ENCODE results near the gene CACHD1.

The CACHD1 gene

GRCh38 chr1:64616039-64616438 lies 146.1 kb downstream of the CACHD1 start:
- H3K27me3 ChIP-seq (ENCODE audit: control insufficient read depth in 5 of 5, insufficient read depth in 4 of 5, low read length in 5 of 5): no peaks in the 10 kb centered on the region
- peaks cover 0 to 5% (median 4%) of the 10 kb centered on the region in 5 donors for H3K36me3 ChIP-seq (ENCODE audit: control insufficient read depth in 5 of 5, insufficient read depth in 5 of 5, low read length in 5 of 5)
- H3K4me3 ChIP-seq (ENCODE audit: low read depth in 1 of 5, low read length in 5 of 5): no peak overlapping the region
- H3K4me1 ChIP-seq (ENCODE audit: control insufficient read depth in 5 of 5, insufficient read depth in 5 of 5, low read length in 5 of 5): no peaks in the 10 kb centered on the region
- H3K27ac ChIP-seq (ENCODE audit: low read depth, low read length): no peak overlapping the region
- H3K9me3 ChIP-seq (ENCODE audit: control insufficient read depth in 5 of 5, low read length in 5 of 5): no peaks in the 10 kb centered on the region
- H3K9ac ChIP-seq (ENCODE audit: low read length in 5 of 5): no peak overlapping the region

DNA sequence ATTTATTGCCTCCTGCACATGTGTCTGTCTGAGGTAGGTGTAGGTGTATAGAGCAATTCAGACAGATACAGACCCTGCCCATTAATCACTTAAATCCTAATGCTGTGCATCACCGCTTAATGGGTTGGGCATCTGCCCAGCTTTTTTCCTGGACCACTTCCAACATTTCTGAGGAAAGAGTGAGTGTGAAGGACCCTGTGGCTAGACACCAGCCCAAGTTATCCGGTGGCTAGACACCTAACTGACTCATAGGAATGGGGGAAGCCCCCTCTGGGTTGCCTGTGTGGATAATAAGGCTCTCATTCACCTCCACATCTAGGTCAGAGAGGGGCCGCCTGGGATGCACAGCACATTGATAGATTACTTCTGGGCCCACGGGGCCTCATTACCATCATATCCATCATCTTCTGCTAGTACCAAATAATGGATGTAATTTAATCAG lies 153.8 kb downstream of the CACHD1 start:
- H3K27ac ChIP-seq (ENCODE audit: low read depth, low read length): peak overlapping the region; percentile 64
- H3K9ac ChIP-seq (ENCODE audit: low read length in 5 of 5): peak overlapping the region in 1 of 5 donors; percentile 19

DNA sequence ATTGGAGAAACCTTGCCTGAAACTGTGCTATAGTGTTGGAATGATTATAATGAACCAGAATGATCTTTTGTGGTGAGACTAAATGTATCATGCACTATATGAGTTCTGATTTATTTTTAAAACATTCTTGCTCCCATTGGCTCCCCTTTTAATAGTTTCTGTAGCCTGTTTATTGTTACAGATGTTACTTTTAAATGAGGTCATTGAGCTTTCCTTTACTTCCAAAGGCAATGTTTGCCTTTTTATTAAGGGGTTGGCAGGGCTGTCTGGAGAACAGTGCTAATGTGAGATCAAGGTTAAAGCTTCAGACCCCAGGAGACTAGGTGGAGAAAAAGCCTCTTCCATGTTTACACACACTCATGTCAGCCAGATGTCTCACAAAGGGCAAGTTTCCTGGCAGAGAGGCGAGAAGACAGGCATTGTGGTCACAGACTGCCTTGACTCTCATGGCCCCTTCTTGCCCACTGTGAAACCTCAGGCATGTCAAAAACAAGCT lies 154.3 kb downstream of the CACHD1 start:
- no peaks in the 10 kb centered on the region for H3K9me3 ChIP-seq (ENCODE audit: control insufficient read depth in 5 of 5, low read length in 5 of 5)
- peak overlapping the region; percentile 64 for H3K27ac ChIP-seq (ENCODE audit: low read depth, low read length)
- peaks cover 0 to 3% (median 0%) of the 10 kb centered on the region in 5 donors for H3K36me3 ChIP-seq (ENCODE audit: control insufficient read depth in 5 of 5, insufficient read depth in 5 of 5, low read length in 5 of 5)
- no peak overlapping the region for H3K9ac ChIP-seq (ENCODE audit: low read length in 5 of 5)
- H3K4me1 ChIP-seq (ENCODE audit: control insufficient read depth in 5 of 5, insufficient read depth in 5 of 5, low read length in 5 of 5): peaks cover 4 to 20% (median 16%) of the 10 kb centered on the region in 5 donors
- no peak overlapping the region for H3K4me3 ChIP-seq (ENCODE audit: low read depth in 1 of 5, low read length in 5 of 5)
- no peaks in the 10 kb centered on the region for H3K27me3 ChIP-seq (ENCODE audit: control insufficient read depth in 5 of 5, insufficient read depth in 4 of 5, low read length in 5 of 5)

More for the DNA sequence above, 153.8 kb downstream of the CACHD1 start:
- Histone ChIP-seq H3K36me3 (ENCODE audit: control insufficient read depth in 5 of 5, insufficient read depth in 5 of 5, low read length in 5 of 5) (peaks cover 0 to 3% (median 0%) of the 10 kb centered on the region in 5 donors), H3K9me3 (ENCODE audit: control insufficient read depth in 5 of 5, low read length in 5 of 5) (no peaks in the 10 kb centered on the region), H3K4me1 (ENCODE audit: control insufficient read depth in 5 of 5, insufficient read depth in 5 of 5, low read length in 5 of 5) (peaks cover 4 to 20% (median 16%) of the 10 kb centered on the region in 5 donors), H3K27me3 (ENCODE audit: control insufficient read depth in 5 of 5, insufficient read depth in 4 of 5, low read length in 5 of 5) (no peaks in the 10 kb centered on the region), H3K4me3 (ENCODE audit: low read depth in 1 of 5, low read length in 5 of 5) (no peak overlapping the region)

DNA sequence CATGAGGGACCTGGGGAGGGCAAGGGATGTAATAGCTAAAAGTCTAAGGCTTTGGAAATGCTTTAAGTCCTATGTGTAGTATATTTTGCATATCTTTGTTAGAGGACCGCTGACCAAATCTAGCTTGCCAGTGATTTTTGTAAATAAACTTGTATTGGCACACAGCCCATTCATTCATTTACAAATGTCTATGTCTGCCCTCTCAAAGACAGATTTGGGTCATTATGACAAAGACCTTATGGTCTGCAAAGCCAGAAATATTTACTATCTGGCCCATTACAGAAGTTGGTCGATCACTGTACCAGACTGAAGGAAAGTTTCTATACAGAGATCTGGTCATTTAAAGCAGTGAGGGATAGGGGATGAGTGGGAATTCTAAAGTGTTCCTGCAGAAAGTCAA lies 154.9 kb downstream of the CACHD1 start:
- H3K4me1 ChIP-seq (ENCODE audit: control insufficient read depth in 5 of 5, insufficient read depth in 5 of 5, low read length in 5 of 5): peaks cover 4 to 20% (median 16%) of the 10 kb centered on the region in 5 donors
- H3K27ac ChIP-seq (ENCODE audit: low read depth, low read length): peak overlapping the region; percentile 64
- H3K36me3 ChIP-seq (ENCODE audit: control insufficient read depth in 5 of 5, insufficient read depth in 5 of 5, low read length in 5 of 5): peaks cover 0 to 5% (median 0%) of the 10 kb centered on the region in 5 donors
- H3K4me3 ChIP-seq (ENCODE audit: low read depth in 1 of 5, low read length in 5 of 5): no peak overlapping the region
- H3K27me3 ChIP-seq (ENCODE audit: control insufficient read depth in 5 of 5, insufficient read depth in 4 of 5, low read length in 5 of 5): no peaks in the 10 kb centered on the region
- no peaks in the 10 kb centered on the region for H3K9me3 ChIP-seq (ENCODE audit: control insufficient read depth in 5 of 5, low read length in 5 of 5)
- H3K9ac ChIP-seq (ENCODE audit: low read length in 5 of 5): no peak overlapping the region

DNA sequence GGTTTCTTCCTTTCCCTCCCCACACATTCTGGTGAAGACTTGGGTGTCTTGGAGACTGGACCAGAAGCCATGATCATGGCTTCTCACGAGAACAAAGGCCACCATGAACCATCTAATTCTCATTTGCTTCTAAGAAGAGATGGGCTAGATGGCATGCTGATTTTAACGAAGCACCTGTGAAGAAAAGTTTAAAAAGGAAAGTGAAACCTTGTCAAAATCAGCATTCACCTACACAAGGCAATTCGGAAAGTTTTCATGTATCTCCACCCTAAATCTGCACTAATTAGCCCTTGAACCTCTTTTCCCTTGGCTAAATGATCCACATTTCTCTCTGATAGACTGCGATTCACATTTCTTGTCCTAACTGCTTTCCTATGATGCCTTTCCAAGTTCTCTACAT lies 160.7 kb downstream of the CACHD1 start:
- H3K36me3 ChIP-seq (ENCODE audit: control insufficient read depth in 5 of 5, insufficient read depth in 5 of 5, low read length in 5 of 5): peaks cover 6 to 12% (median 9%) of the 10 kb centered on the region in 5 donors
- H3K27ac ChIP-seq (ENCODE audit: low read depth, low read length): peak overlapping the region; percentile 31
- H3K4me3 ChIP-seq (ENCODE audit: low read depth in 1 of 5, low read length in 5 of 5): no peak overlapping the region
- peaks cover 3 to 15% (median 12%) of the 10 kb centered on the region in 5 donors for H3K4me1 ChIP-seq (ENCODE audit: control insufficient read depth in 5 of 5, insufficient read depth in 5 of 5, low read length in 5 of 5)
- no peak overlapping the region for H3K9ac ChIP-seq (ENCODE audit: low read length in 5 of 5)
- H3K27me3 ChIP-seq (ENCODE audit: control insufficient read depth in 5 of 5, insufficient read depth in 4 of 5, low read length in 5 of 5): no peaks in the 10 kb centered on the region
- no peaks in the 10 kb centered on the region for H3K9me3 ChIP-seq (ENCODE audit: control insufficient read depth in 5 of 5, low read length in 5 of 5)

DNA sequence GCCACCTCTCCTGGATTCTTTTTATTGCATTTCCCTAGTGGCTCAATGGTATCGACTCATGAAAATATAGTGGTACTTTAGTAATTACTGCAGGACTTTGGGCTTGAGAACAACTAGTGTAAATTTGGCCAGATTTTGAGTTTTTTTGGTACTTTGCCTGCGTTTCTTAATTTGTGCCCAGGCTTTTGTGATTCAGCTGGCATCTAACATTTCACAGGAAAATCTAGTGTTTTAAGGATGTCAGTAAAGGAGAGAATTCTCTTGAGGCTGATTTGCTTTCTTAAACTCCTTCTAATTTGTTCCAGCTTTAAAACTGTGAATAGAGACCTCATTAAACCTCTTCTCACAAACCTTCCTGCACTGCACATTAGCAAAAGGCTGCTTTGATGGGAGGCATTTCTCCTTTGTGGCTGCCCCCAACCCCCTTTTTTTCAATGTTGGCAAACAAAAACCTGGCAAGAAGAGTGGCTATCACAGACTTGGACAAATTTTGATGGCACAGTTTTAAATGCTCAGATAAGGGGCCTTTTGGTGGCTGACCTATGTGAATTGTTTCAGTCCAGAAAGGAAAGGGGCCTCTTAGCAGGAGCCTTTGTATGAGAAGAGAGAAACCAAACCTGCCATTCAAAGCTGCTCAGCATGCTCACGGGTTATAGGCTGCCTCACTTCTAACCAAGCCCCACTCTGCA lies 161.6 kb downstream of the CACHD1 start:
- H3K9ac ChIP-seq (ENCODE audit: low read length in 5 of 5): no peak overlapping the region
- H3K9me3 ChIP-seq (ENCODE audit: control insufficient read depth in 5 of 5, low read length in 5 of 5): no peaks in the 10 kb centered on the region
- peaks cover 3 to 19% (median 12%) of the 10 kb centered on the region in 5 donors for H3K4me1 ChIP-seq (ENCODE audit: control insufficient read depth in 5 of 5, insufficient read depth in 5 of 5, low read length in 5 of 5)
- no peak overlapping the region for H3K4me3 ChIP-seq (ENCODE audit: low read depth in 1 of 5, low read length in 5 of 5)
- H3K36me3 ChIP-seq (ENCODE audit: control insufficient read depth in 5 of 5, insufficient read depth in 5 of 5, low read length in 5 of 5): peaks cover 6 to 12% (median 9%) of the 10 kb centered on the region in 5 donors
- H3K27me3 ChIP-seq (ENCODE audit: control insufficient read depth in 5 of 5, insufficient read depth in 4 of 5, low read length in 5 of 5): no peaks in the 10 kb centered on the region
- no peak overlapping the region for H3K27ac ChIP-seq (ENCODE audit: low read depth, low read length)

- no peak overlapping the region for H3K4me3 ChIP-seq (ENCODE audit: low read depth in 1 of 5, low read length in 5 of 5)
- H3K27ac ChIP-seq (ENCODE audit: low read depth, low read length): no peak overlapping the region
- peaks cover 3 to 12% (median 9%) of the 10 kb centered on the region in 5 donors for H3K36me3 ChIP-seq (ENCODE audit: control insufficient read depth in 5 of 5, insufficient read depth in 5 of 5, low read length in 5 of 5)
- H3K27me3 ChIP-seq (ENCODE audit: control insufficient read depth in 5 of 5, insufficient read depth in 4 of 5, low read length in 5 of 5): no peaks in the 10 kb centered on the region
- H3K9ac ChIP-seq (ENCODE audit: low read length in 5 of 5): no peak overlapping the region
- H3K9me3 ChIP-seq (ENCODE audit: control insufficient read depth in 5 of 5, low read length in 5 of 5): no peaks in the 10 kb centered on the region
- peaks cover 3 to 31% (median 21%) of the 10 kb centered on the region in 5 donors for H3K4me1 ChIP-seq (ENCODE audit: control insufficient read depth in 5 of 5, insufficient read depth in 5 of 5, low read length in 5 of 5)
Observed at GRCh38 chr1:64632936-64633335, 163.0 kb downstream of the CACHD1 start.

GRCh38 chr1:64645735-64646134 lies 175.8 kb downstream of the CACHD1 start:
- Histone ChIP-seq H3K27me3 (ENCODE audit: control insufficient read depth in 5 of 5, insufficient read depth in 4 of 5, low read length in 5 of 5) (no peaks in the 10 kb centered on the region), H3K4me1 (ENCODE audit: control insufficient read depth in 5 of 5, insufficient read depth in 5 of 5, low read length in 5 of 5) (peaks cover 0 to 7% (median 4%) of the 10 kb centered on the region in 5 donors), H3K4me3 (ENCODE audit: low read depth in 1 of 5, low read length in 5 of 5) (no peak overlapping the region), H3K9me3 (ENCODE audit: control insufficient read depth in 5 of 5, low read length in 5 of 5) (no peaks in the 10 kb centered on the region), H3K27ac (ENCODE audit: low read depth, low read length) (no peak overlapping the region), H3K36me3 (ENCODE audit: control insufficient read depth in 5 of 5, insufficient read depth in 5 of 5, low read length in 5 of 5) (peaks cover 17 to 47% (median 32%) of the 10 kb centered on the region in 5 donors), H3K9ac (ENCODE audit: low read length in 5 of 5) (no peak overlapping the region)

GRCh38 chr1:64650411-64650810 lies 180.5 kb downstream of the CACHD1 start:
- Histone ChIP-seq H3K36me3 (ENCODE audit: control insufficient read depth in 5 of 5, insufficient read depth in 5 of 5, low read length in 5 of 5) (peaks cover 15 to 37% (median 23%) of the 10 kb centered on the region in 5 donors), H3K4me1 (ENCODE audit: control insufficient read depth in 5 of 5, insufficient read depth in 5 of 5, low read length in 5 of 5) (peaks cover 0 to 8% (median 0%) of the 10 kb centered on the region in 5 donors), H3K4me3 (ENCODE audit: low read depth in 1 of 5, low read length in 5 of 5) (no peak overlapping the region), H3K27ac (ENCODE audit: low read depth, low read length) (no peak overlapping the region), H3K27me3 (ENCODE audit: control insufficient read depth in 5 of 5, insufficient read depth in 4 of 5, low read length in 5 of 5) (no peaks in the 10 kb centered on the region), H3K9ac (ENCODE audit: low read length in 5 of 5) (no peak overlapping the region), H3K9me3 (ENCODE audit: control insufficient read depth in 5 of 5, low read length in 5 of 5) (no peaks in the 10 kb centered on the region)

GRCh38 chr1:64651841-64652240 lies 181.9 kb downstream of the CACHD1 start:
- Histone ChIP-seq H3K9ac (ENCODE audit: low read length in 5 of 5) (no peak overlapping the region), H3K4me3 (ENCODE audit: low read depth in 1 of 5, low read length in 5 of 5) (no peak overlapping the region), H3K4me1 (ENCODE audit: control insufficient read depth in 5 of 5, insufficient read depth in 5 of 5, low read length in 5 of 5) (peaks cover 0 to 8% (median 0%) of the 10 kb centered on the region in 5 donors), H3K9me3 (ENCODE audit: control insufficient read depth in 5 of 5, low read length in 5 of 5) (no peaks in the 10 kb centered on the region), H3K36me3 (ENCODE audit: control insufficient read depth in 5 of 5, insufficient read depth in 5 of 5, low read length in 5 of 5) (peaks cover 15 to 43% (median 23%) of the 10 kb centered on the region in 5 donors), H3K27ac (ENCODE audit: low read depth, low read length) (no peak overlapping the region), H3K27me3 (ENCODE audit: control insufficient read depth in 5 of 5, insufficient read depth in 4 of 5, low read length in 5 of 5) (no peaks in the 10 kb centered on the region)

Measured in subcutaneous abdominal adipose tissue (tissue), 5 donors.